Activated CD4-positive, alpha-beta T cell treated with anti-CD3 and anti-CD28 coated beads, Interleukin-2, amount 50 U/mL, for 16 hours (primary cell): ENCODE measurements around the gene SMYD3.
A peak's percentile ranks its signal among the peaks of the same experiment; 100 is the strongest.
"Not testable (repeated sequence)": the region's sequence is repeated elsewhere in the genome, so short reads cannot be mapped to it uniquely, and the experiment has no call there.

Experiments used
- DNase-seq: peaks from one replicate; pipeline ENCODE4 v3.0.0-alpha.2; 2020

The SMYD3 gene

DNA sequence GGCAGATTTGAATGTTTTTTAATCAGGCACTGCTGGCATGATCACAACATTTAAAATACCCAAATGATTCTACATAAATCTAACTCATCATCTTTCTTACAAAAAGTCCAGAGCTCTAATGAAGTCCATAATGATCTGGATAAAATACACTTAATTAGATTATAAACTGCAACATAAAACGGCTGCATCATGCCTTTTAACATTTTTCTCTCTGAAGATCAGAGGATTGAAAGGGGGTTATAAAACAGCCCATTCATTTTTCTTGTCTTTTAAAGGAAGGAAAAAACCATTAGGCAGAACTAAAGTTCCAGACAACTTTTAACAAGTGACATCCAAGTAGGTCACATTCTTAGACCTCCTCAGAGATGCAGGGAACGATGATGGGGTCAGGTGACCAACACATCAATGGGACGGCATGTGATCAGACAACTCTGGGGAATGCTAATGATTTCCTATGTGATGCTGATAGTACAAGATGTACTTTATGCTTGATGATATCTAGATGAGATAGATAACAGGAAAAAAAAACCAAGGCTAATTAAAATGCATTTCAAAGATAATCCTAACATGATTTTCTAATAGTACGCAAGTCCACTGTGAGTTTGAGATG lies 455.1 kb downstream of the SMYD3 start:
- DNase-seq, result no peak

DNA sequence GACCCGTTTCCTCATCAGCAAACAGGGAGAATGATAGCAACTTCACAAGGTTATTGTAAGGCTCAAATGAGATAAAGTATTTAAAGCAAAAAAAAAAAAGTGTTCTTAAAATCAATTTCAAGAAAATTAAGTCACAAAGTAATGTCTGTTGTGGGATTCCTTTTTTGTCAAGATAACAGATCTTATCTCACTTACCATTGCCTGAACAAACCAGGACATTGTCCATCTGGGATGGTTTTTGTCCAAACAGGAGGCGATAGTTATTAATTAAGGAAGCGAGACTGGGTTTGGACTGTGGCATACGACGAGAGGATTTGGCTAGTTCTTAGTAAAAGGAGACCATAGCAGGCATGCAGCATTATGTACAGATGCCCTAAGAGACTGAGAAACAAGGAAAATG lies 458.4 kb downstream of the SMYD3 start:
- no peak for DNase-seq

DNA sequence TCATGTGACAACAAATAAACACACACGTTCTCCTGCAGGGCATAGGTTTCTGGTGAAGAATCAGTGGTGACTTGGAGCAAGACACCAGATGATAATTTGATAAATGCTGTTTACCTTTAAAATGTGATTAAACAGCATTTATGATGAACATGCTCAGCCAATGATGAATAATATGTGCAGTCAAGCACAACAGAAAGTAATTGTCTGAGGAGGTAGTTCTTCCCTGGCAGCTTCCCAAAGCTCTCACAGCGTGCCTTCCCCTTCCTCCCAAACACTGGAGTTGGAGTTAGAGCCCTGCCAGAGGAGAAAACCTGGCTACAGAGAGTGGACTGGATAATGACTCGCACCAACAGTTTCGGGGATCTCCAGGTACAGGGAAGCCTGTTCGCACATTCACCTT lies 463.5 kb downstream of the SMYD3 start:
- no peak for DNase-seq

DNA sequence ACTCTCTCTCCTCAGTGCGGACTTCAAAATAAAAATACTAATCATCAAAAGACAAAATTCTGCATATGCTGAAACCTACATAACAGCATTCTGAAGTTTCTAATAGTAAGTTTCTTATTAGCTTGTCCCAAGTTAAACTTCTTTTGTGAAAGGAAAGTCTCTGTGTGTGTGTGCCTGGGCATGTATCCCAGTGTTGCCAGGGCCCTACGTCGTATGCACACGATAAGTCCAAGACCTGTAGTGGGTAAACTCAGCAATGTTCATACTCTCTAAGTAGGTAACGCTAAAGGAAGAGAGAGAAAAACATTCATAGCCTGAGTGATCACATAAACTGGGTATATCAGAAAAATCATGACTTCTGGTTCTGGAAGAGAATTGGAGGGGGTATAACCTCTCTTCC lies 465.7 kb downstream of the SMYD3 start:
- no peak for DNase-seq

DNA sequence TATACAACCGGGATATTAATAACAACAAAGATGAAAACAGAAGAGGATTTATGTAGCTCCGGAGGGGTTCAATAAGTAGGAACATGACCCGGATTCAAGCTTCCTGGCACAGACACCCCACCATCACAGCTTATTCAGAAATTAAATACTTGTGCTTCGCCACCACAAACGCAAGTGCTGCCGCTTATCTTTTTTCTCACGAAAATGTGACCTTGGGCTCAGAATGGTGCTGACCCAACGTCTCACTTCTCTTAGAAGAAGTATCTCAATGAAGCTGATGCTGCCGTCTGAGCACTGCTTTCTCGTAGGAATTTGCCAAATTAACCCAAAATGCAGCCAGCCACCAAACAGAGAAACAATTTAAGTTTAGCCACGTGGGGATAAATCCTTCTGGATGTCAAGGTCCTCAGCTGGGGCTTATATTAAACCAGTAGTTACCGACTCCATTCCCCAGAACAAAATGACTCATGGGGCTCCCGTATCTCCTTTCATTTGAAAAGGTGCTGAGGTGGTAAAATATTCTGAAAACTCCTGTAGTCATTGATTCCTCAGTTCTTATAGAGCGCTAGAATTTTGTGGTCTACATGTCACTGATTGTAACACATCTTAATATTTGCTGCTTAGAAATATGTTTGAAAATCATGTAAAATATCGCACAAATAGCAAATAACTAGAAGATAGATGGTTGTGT lies 466.7 kb downstream of the SMYD3 start:
- no peak for DNase-seq

DNA sequence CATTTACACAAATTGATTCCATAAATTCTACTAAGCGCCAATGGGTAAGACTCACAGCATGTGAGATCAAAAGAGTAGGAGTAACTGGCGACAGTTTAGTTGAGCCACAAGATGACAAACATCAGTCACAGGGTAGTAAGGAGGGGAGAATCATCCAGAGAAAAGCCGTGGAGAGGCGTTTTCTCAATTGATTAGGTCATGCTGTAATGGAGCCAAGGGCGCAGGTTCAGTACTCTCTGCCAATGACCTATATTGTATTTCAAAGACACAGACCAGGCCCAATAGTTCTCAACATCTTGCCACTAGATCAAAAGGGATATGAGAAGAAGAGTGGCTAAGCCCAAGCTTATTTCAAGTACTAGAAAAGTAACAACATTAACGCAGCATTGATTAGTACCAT lies 467.5 kb downstream of the SMYD3 start:
- DNase-seq, result no peak

DNA sequence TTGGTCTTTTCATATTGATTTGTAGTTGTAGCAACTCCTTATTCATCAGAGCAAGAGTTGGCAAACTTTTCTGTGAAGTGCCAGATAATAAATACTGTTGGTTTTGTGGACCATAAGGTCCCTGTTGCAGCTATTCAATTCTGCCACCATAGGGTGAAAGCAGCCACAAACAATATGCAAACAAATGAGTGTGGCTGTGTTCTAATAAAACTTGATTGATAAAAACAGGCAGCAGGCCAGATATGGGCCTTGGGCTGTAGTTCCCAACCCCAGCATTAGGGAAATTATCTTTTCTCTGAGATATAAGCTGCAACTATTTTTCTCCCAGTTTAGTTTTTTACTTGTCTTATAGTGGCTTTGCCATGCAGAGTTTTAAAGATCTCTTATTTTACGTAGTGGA lies 469.2 kb downstream of the SMYD3 start:
- no peak for DNase-seq

DNA sequence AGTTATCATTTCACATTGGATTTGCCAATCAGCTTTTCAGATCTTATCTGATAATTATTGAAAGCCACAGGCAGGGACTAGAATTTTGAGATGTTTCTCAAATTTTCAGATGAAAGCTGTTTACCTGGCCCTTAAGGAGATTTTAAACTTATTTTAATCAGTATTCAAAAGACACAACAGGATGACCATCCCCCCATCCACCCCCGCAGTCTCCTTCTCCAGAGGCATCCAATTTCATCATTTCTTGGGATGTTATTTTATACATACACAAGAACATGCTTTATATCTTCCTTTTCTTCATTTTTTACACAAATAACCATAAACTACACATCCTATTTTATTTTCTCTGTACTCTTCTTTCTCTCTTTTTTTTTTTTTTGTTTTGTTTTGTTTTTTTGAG lies 470.9 kb downstream of the SMYD3 start:
- DNase-seq, result no peak

DNA sequence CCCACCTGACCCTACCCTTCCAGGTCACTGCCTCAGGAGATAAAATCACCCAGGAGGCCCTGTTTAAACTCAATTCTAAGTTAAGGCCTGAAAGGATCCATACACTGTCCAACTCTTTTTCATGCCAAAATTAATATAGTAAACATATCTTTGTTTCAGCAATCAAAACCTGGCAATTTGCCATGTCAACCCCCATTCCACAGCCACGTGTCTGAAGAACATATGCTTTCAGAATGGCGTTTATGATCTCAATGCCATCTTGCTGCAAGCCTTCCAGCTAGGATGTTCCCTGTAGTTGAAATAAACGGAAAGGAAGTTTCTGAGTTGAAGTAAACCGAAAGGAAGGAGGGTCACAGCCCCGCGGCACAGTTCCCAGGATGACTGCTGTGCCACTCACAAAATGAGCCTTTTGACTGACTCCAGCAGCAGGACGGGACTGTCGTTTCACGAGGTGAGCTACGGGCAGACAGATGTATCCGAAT lies 472.0 kb downstream of the SMYD3 start:
- no peak for DNase-seq

DNA sequence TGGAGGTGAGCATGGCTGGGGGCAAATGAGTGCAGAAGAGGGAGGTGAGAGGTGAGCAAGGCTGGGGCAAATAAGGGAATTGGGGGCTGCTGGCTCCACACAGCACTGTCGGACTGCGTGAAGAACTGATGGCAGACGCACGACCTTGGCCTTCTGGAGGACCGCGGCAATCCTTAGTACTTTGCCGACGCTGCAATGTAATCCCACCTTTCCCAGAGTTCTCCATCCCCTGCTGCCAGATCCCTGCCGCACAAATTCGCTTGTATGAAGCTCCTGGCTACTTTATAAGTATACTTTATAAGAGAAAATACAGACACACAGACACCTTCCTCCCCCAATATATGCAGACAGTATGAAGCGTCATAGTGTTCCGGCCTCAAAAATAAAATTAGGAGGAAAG lies 472.4 kb downstream of the SMYD3 start:
- no peak for DNase-seq

DNA sequence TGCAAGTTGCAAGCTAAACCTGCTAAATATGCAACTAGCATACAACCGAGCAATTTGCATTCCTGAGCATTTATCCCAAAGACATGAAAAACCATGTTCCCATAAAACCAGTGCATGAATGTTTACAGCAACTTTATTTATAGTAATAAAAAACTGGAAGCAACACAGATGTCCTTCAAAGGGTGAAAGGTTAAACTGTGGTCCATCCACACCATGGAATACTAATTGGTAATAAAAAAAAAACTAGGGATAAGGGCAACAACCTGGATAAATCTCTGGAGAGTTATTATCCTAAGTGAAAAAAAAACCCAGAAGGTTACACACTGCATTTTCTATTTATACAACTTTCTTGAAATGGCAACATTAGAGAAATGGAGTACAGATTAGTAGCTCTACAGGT lies 474.1 kb downstream of the SMYD3 start:
- no peak for DNase-seq

DNA sequence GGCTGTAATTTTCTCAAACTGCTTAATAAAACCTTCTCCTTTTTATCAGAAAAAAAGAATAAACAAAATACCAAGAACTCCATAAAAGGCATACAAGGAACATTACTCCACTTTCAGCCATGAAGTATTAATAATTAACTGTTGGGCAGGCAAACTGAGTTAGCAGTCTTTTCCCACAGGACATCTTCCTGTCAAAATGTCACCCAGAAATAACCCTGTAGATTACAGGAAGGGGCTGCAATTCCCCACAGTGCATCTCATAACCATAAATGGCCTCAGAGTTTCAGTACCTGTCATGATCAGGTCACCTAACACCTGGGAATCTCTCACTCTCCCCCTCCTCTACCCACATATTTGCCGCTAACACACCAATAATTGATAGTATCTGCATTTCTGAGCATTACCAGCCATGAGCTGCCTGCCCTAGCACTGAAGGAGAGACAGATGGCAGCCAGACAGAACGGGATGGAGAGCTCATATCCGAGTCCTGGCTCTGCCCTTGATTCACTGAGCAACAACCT lies 475.0 kb downstream of the SMYD3 start:
- DNase-seq, result no peak

DNA sequence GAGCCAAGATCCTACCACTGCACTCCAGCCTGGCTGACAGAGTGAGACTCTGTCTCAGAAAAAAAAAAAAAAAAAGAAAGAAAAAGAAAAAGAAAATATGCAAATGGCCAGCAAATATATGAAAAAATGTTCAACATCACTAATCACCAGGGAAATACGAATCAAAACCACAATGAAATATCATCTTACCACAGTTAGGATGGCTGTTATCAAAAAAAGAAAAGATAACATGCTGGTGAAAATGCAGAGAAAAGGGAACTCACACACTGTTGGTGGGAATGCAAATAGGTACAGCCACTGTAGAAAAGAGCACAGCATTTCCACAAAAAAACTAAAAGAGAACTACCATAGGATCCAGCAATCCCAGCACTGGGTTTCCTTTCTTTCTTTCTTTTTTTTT lies 477.5 kb downstream of the SMYD3 start:
- DNase-seq, result no peak

DNA sequence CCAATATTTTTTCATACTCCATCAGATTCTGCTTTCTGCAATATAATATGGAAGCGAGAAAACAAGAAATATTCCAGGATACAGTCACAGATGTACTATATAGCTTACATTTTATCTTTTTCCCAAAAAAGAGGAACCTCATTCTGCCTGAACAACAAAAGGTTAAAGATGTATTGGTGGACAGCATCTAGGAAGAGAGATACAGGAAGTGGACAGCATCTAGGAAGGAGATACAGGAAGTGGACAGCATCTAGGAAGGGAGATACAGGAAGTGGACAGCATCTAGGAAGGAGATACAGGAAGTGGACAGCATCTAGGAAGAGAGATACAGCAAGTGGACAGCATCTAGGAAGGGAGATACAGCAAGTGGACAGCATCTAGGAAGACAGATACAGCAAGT lies 483.0 kb downstream of the SMYD3 start:
- DNase-seq, result not testable (repeated sequence)

DNA sequence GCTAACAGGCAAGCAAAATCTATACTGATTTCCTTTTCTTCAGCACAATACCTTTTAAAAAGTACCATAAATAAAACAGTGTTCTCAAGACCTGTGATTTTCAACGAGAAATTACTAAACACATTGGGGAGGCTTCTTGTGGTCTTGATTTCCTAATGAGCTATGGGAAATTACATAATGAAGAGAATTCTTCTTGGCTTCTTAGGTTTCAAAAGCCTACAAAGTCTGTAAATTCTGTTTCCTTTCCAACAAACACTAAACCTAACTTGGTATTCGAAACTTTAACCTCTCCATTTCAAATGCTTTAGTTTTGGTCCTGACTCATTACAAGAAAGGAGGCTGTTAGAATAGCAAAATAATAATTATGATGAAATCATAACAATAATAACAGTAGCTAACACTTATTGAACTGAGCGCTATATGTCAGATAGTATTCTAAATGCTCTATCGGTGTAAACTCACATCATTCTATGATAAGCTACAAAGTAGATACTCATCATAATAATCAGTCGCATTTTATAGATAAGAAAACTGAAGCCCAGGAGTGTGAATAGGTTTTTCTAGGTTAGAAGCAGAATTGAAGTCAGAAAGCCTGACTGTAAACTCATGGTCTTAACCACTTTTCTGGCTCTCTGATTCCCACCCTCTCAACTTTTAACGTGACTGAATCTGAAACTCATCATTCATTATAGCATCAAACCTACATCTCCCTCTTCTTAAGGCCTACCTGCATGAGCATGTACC lies 486.7 kb downstream of the SMYD3 start:
- DNase-seq, result peak; percentile 25

DNA sequence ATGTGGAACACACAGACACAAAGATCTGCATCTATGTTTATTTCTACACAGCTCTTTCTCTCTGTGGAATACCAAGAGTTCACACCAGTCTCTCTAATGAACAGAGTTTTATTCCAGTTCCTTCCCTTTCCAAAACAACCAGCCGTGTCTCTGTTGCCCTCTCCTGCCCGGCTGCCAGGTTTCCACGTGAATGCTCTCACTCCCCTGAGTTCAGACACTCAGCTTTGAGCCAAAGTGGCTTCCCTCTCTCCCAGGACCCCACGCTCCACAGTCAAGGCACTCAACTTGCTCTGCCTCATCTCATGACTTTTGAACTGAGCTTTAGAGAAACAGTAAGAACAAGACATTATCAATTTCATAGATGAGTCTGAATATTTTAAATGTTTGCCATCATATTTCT lies 488.9 kb downstream of the SMYD3 start:
- no peak for DNase-seq

DNA sequence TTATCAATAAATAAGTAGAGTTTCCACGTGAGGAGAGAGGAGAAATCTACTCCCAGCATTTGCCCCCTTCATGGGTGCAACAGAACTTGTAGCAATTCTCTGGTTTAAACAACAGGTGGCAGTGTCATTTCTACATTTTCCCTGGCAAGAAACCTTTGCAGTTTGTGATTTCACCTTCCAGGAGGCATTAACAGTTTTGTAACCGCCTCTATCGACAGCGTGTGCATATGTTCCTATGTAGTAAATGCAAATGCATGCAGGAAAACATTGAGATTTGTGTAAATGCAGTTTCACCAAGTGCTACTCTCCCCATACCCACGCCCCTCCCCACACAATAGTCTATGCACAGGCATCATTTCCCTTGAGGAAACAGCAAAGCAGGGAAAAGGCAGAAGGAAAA lies 494.7 kb downstream of the SMYD3 start:
- DNase-seq, result peak; percentile 30

DNA sequence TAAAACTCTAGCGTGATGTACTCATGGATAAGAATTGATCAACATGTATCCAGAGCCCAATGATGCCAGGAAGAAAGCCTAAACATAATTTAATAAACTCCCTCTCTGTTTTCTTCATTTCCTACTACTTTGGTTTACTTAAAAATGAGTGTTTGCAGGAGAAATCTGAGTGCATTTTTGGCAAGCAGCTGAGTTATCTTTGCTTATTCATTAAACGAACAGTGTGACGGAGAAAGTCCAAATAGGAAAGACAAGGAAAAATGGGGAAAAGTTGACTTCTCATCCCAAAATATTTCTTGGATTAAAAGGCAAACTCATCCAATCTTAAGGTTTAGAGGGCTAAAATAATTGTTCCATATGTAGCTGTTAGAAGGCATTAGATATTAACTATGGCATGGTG lies 496.7 kb downstream of the SMYD3 start:
- DNase-seq, result no peak

DNA sequence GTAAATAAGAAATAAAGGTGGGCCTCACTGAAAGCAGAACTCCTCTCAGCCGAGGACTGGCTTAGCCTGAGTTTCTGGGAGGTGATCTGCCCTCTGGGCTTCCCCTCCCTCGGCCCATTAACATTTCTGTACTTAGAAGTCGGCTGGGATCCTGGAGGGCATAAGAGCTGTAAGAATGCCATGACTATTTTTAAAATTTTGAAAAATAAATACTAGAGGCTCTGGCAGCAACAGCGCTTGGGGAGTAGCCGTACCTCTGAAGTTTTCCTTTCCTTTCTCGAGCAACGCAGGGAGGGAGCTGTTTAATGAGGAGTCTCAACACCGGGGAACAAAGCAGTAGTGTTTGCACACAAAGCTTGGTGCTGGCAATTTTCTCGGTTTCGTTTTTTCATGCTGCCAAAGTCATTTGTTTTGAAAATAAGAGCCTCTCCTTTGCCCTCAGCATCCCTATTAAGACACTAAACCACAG lies 498.7 kb downstream of the SMYD3 start:
- DNase-seq, result no peak

DNA sequence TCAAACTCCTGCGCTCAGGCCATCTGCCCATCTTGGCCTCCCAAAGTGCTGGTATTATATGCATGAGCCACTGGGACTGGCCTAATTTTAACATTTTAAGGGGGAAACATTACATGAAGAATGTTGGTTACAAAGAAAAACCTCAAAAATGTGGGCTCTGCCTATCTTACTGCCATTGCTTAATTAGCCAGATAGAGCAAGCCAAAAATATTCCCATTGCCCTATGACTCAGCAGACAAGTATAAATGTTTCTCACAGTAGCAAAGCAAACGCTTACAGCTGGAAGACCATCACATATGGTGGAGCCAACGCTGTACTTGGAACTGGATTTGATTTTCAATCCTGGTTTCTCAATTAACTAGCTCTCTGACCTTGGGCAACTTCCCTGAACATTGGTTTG lies 502.0 kb downstream of the SMYD3 start:
- no peak for DNase-seq

DNA sequence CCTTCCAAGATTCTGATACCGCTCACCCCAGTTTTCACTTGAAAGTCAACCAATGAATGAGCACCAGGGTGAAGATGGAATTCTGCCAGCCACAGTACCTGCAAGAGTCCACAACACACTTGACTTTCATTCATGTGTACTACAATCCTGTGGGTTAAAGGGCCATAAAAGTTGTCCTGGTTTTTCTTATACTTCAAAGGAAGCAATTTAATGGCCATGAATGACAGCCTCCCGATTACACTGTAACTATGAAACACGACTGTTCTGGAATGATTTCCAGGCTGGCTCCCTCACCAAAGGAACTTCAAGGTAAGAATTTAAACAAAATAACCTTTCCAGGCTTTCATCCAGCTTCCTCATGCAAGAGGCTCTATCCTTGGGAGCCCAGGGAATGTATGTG lies 502.8 kb downstream of the SMYD3 start:
- DNase-seq, result no peak

DNA sequence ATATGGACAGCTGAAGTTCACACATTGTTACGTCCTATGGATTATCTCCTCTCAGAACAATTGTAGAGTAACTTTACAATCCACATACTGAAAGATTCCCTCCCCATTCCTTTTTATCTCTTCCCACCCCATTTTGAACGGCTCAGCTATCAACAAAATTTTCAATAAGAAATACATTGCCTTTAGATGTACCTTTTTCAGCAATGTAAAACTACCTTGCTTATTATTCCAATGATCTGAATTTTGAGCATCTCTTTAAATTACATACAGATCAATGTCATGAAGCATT lies 503.7 kb downstream of the SMYD3 start:
- DNase-seq, result no peak

DNA sequence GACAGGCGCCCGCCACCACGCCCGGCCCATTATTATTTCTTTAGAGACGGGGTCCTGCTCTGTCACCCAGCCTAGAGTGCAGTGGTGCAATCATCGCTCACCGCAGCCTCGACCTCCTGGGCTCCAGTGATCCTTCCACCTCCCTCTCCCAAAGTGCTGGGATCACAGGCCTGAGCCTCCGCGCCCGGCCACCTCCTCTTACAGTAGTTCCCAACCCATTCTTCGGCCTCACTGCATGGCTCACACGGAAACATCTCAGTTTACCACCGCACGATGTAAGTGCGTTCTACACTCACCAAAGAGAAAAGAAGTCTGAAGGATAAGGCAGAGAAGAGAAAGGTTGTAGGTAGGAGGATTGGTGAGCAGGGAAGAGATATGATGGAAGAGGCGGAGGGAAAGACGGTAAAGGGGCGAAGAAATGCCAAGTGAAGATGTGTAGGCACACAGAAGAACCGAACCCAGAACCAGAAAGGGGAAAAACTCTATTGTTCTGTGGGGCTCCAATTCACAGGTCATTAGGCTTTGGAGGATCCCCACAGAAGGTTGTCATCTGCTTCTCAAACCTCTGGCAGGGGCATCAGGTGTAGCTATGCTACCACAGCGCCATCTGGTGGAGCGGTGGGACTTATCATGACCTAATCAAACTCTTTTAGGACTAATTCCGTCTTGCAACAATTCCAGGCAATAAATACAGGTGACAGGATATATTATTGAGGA lies 504.2 kb downstream of the SMYD3 start:
- DNase-seq, result peak; percentile 72

DNA sequence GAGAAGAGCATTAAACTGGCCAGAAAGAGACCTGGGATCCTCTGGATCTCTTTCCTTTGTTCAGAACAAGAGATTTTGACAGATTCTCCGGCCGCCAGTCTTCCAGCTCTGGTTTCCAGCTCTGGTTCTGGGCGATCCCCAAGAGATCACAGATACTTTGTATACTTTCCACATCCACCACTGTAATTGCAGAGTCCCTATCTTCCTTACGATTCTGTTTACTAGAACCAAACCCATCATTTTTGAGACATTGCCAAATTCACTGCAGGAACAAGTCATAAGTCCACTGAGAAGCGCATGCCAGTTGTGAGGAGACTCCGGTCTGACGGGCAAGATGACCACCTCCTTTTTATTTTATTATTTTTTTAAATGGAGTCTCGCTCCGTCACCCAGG lies 505.2 kb downstream of the SMYD3 start:
- DNase-seq, result no peak
